IMR-90 (cell line): ENCODE data around the gene MGLL. TPM values are rescaled to one million over a fixed set of nuclear protein-coding genes. Genes with fewer than 3 reads are reported as not detected.

Experiments
- ATAC-seq: fragments of 200-7000 bp; cut with Tn5 transposase; 2 replicates; pipeline ENCODE4 v1.9.1; 2020; ENCODE audit warnings: low read depth, mild to moderate bottlenecking, moderate library complexity
- BruUV-seq: library from RNA; stranded (reverse); fragments of 400-500 nt; replicated peaks from 2 replicates; lab custom pipeline; 2021; lab: Mats Ljungman, UMichigan
- CTCF ChIA-PET: fragments of 300-600 bp; formaldehyde crosslinking; extraction: SDS; loops from one replicate; lab custom pipeline; 2021; ENCODE audit warnings: antibody characterized with exemption; lab: Yijun Ruan, JAX
- POLR2A ChIA-PET: fragments of 300-600 bp; sonication (Branson Sonifier 250); formaldehyde crosslinking; loops from one replicate; lab custom pipeline; 2022; ENCODE audit warnings: antibody characterized with exemption; ENCODE audit not compliant: unreplicated experiment; lab: Charles Lee
- DNase-seq: peaks from one replicate; pipeline ENCODE4 v3.0.0; 2013
- H2AFZ ChIP-seq: replicated peaks from 2 replicates; pipeline ENCODE3; 2013; ENCODE audit warnings: low read length, mild to moderate bottlenecking; ENCODE audit not compliant: poor library complexity
- H2AK5ac ChIP-seq: 2 replicates; pipeline ENCODE4 v1.6.1; 2013; ENCODE audit warnings: low read depth, low read length, inconsistent platforms
- H2AK9ac ChIP-seq: replicated peaks from 2 replicates; pipeline ENCODE3; 2013; ENCODE audit warnings: mild to moderate bottlenecking, low read depth, low read length, moderate library complexity; ENCODE audit not compliant: poor library complexity
- H2BK120ac ChIP-seq: 2 replicates; pipeline ENCODE4 v1.6.1; 2013; ENCODE audit warnings: low read depth, low read length, inconsistent platforms
- H2BK15ac ChIP-seq: 3 replicates; pipeline ENCODE4 v1.6.1; 2013; ENCODE audit warnings: low read depth, low read length, inconsistent platforms
- H2BK20ac ChIP-seq: 2 replicates; pipeline ENCODE4 v1.6.1; 2013; ENCODE audit warnings: low read depth, mild to moderate bottlenecking, inconsistent platforms, low read length, moderate library complexity
- H2BK5ac ChIP-seq: 2 replicates; pipeline ENCODE4 v1.6.1; 2013; ENCODE audit warnings: mild to moderate bottlenecking, low read depth, low read length, inconsistent platforms; ENCODE audit not compliant: poor library complexity, severe bottlenecking
- H3K14ac ChIP-seq: replicated peaks from 2 replicates; pipeline ENCODE4 v1.6.1; 2013; ENCODE audit warnings: low read depth, low read length, inconsistent platforms
- H3K18ac ChIP-seq: 2 replicates; pipeline ENCODE4 v1.6.1; 2013; ENCODE audit warnings: low read depth, low read length, control low read depth
- H3K23ac ChIP-seq: 2 replicates; pipeline ENCODE4 v1.6.1; 2013; ENCODE audit warnings: low read depth, low read length, inconsistent platforms
- H3K27ac ChIP-seq: 2 replicates; pipeline ENCODE4 v1.5.1; 2013; ENCODE audit warnings: mild to moderate bottlenecking, control low read depth, low read length; ENCODE audit not compliant: insufficient read depth
- H3K27me3 ChIP-seq: 2 replicates; pipeline ENCODE4 v1.6.1; 2013; ENCODE audit warnings: low read length; ENCODE audit not compliant: control insufficient read depth, insufficient read depth
- H3K36me3 ChIP-seq: 2 replicates; pipeline ENCODE4 v1.6.1; 2013; ENCODE audit warnings: low read length, mixed read lengths; ENCODE audit not compliant: control insufficient read depth, insufficient read depth
- H3K4ac ChIP-seq: 2 replicates; pipeline ENCODE4 v1.6.1; 2013; ENCODE audit warnings: low read depth, low read length, inconsistent platforms
- H3K4me1 ChIP-seq: 2 replicates; pipeline ENCODE4 v1.6.1; 2013; ENCODE audit warnings: low read length, mixed read lengths; ENCODE audit not compliant: control insufficient read depth, insufficient read depth
- H3K4me2 ChIP-seq: 2 replicates; pipeline ENCODE4 v1.6.1; 2013; ENCODE audit warnings: low read depth, mild to moderate bottlenecking, control low read depth, low read length, moderate library complexity
- H3K4me3 ChIP-seq: 2 replicates; pipeline ENCODE4 v1.5.1; 2013; ENCODE audit warnings: low read depth, mild to moderate bottlenecking, control low read depth, low read length, moderate library complexity; ENCODE audit not compliant: insufficient read depth
- H3K56ac ChIP-seq: 2 replicates; pipeline ENCODE4 v1.6.1; 2013; ENCODE audit warnings: low read length, inconsistent platforms; ENCODE audit not compliant: insufficient read depth; ENCODE audit errors: extremely low read depth
- H3K79me1 ChIP-seq, 2 experiments: 2 replicates each; pipeline ENCODE4 v1.6.1; 2013; ENCODE audit warnings: low read length in 2 of 2, inconsistent platforms in 1 of 2, low read depth in 1 of 2
- H3K9ac ChIP-seq: 2 replicates; pipeline ENCODE4 v1.6.1; 2013; ENCODE audit warnings: low read depth, low read length, control low read depth
- H3K9me1 ChIP-seq: 2 replicates; pipeline ENCODE4 v1.6.1; 2013; ENCODE audit warnings: low read length, inconsistent platforms; ENCODE audit not compliant: insufficient read depth
- H3K9me3 ChIP-seq: 2 replicates; pipeline ENCODE4 v1.6.1; 2013; ENCODE audit warnings: low read length; ENCODE audit not compliant: control insufficient read depth, insufficient read depth
- H4K20me1 ChIP-seq: 2 replicates; pipeline ENCODE4 v1.6.1; 2013; ENCODE audit warnings: low read length, inconsistent platforms; ENCODE audit not compliant: insufficient read depth
- H4K5ac ChIP-seq: 2 replicates; pipeline ENCODE4 v1.6.1; 2013; ENCODE audit warnings: mild to moderate bottlenecking, low read depth, low read length, control low read depth
- H4K8ac ChIP-seq, 2 experiments: 2 replicates each; pipeline ENCODE4 v1.6.1; 2013; ENCODE audit warnings: low read depth in 2 of 2, low read length in 2 of 2, control low read depth in 1 of 2, inconsistent platforms in 1 of 2
- H4K91ac ChIP-seq: 2 replicates; pipeline ENCODE4 v1.6.1; 2013; ENCODE audit warnings: low read depth, low read length, inconsistent platforms; ENCODE audit not compliant: insufficient read depth
- CEBPB ChIP-seq: IDR thresholded peaks from 2 replicates; pipeline ENCODE4 v1.6.1; 2012; ENCODE audit warnings: low read depth, low read length, improper control_type of control experiment
- CHD1 ChIP-seq: IDR thresholded peaks from 2 replicates; pipeline ENCODE4 v1.6.1; 2012; ENCODE audit warnings: low read depth, low read length, improper control_type of control experiment
- MXI1 ChIP-seq: IDR thresholded peaks from 2 replicates; pipeline ENCODE4 v1.6.1; 2012; ENCODE audit warnings: low read depth, mild to moderate bottlenecking, low read length, moderate library complexity, borderline replicate concordance
- NFE2L2 ChIP-seq: fragments of 150-350 bp; IDR thresholded peaks from 2 replicates; pipeline ENCODE4 v1.6.1; 2016; ENCODE audit warnings: low read depth, mild to moderate bottlenecking, low read length
- POLR2A ChIP-seq: IDR thresholded peaks from 2 replicates; pipeline ENCODE4 v1.6.1; 2012; ENCODE audit warnings: mild to moderate bottlenecking, low read depth, low read length
- RAD21 ChIP-seq: IDR thresholded peaks from 2 replicates; pipeline ENCODE4 v1.6.1; 2012; ENCODE audit warnings: low read length, improper control_type of control experiment
- RCOR1 ChIP-seq: IDR thresholded peaks from 2 replicates; pipeline ENCODE4 v1.6.1; 2012; ENCODE audit warnings: mild to moderate bottlenecking, low read length, improper control_type of control experiment; ENCODE audit not compliant: insufficient replicate concordance
- RFX5 ChIP-seq: IDR thresholded peaks from 2 replicates; pipeline ENCODE4 v1.8.0; 2012; ENCODE audit warnings: low read depth, mild to moderate bottlenecking, low read length, moderate library complexity
- SMC3 ChIP-seq: fragments of 150-350 bp; IDR thresholded peaks from 2 replicates; pipeline ENCODE4 v1.6.1; 2016; ENCODE audit warnings: low read depth, mild to moderate bottlenecking, antibody characterized with exemption, low read length, moderate library complexity
- WGBS, 2 experiments: methylation state at CpG; one replicate each; pipeline versions ENCODE4 v1.1.5 to v1.1.7; 2013; ENCODE audit warnings: missing lambda C conversion rate in 2 of 2; ENCODE audit not compliant: insufficient read length in 1 of 2; ENCODE audit errors: extremely low coverage in 2 of 2; 5-methylcytosine and 5-hydroxymethylcytosine counted together
- dilution Hi-C: fragments of 300-500 bp; cut with HindIII; formaldehyde crosslinking; loops from one replicate; pipeline ENCODE4 v1.14.3; 2018; ENCODE audit warnings: low sequenced_read_pairs; ENCODE audit not compliant: unreplicated experiment
- in situ Hi-C: fragments of 300-500 bp; cut with MboI; formaldehyde crosslinking; loops from 3 replicates; pipeline ENCODE4 v1.14.3; 2019; ENCODE audit warnings: low sequenced_read_pairs, inconsistent platforms, mixed read lengths
- intact Hi-C: fragments of 100-400 bp; cut with micrococcal nuclease; formaldehyde crosslinking; loops from 2 replicates; pipeline ENCODE4 v1.10.0; 2022
- polyA plus RNA-seq, 3 experiments: library from polyadenylated mRNA; depleted of rRNA; stranded (reverse); fragments of >200 nt; gene quantifications; 2 replicates each; pipeline ENCODE4 v1.2.3, GENCODE V29; 2012; ENCODE audit warnings: low replicate concordance in 1 of 3
- total RNA-seq: library from RNA; depleted of rRNA; stranded (reverse); fragments of >200 nt; gene quantifications from 2 replicates; pipeline ENCODE4 v1.2.3, GENCODE V29; 2012
- TF ChIP-seq, protein P1 (sequence below): fragments of 150-350 bp; IDR thresholded peaks from 2 replicates; pipeline ENCODE4 v1.6.1; 2016; ENCODE audit warnings: low read depth, mild to moderate bottlenecking, low read length, moderate library complexity, borderline replicate concordance
- TF ChIP-seq, protein P2 (sequence below): conservative IDR thresholded peaks from 2 replicates; pipeline ENCODE4 v1.5.1; 2012; ENCODE audit warnings: mild to moderate bottlenecking, low read depth, low read length, improper control_type of control experiment

Gene MGLL
- total and polyA plus RNA-seq, 2 of the 4 experiments (the other 2 are of a cell fraction), result 23.7 to 60.6 TPM

DNA sequence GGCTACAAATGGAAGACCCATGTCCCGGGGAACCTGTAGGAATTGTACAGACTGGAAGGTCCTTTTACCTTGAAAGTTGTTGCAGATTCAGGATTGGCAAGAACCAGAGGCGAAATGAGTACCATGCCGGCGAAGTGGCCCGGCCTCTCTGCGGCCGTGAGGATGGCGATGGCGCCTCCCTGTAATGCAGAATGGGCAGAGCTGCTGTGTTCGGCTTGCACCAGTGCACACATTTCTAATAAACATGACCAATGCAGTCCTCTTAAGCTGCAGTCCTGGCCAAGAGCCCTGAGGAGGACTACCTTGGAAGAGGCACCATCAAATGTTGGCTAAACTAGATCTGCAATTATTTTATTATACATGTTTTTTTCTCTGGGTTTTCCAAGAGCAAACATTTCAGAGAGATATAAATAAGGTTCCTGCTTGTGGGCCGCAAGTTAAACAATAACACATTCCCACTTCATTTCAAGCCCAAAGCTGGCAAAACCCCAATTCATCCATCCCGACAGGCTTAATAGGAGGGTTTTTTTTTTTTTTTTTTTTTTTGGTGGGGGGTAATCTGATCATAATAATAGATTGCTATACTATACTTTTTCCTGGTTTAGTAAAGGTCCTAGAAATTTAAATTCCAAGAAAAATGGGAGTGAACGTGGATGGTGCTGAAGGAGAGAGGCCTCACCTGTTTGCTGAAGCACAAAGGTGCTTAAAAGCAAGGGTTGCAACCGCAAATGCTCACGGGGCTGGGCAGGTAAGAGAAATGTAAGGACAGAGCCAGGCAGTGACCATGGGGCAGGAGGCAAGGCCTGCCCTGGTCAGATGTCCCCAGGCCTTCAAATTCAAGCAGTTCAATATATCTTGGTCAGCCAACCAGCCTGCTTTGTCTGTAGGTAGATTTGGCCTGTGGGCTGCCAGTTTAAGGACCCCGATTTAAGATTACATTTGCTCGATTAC, 101.1 kb downstream of the MGLL start:
- 98% methylated on average over 8 of the region's 17 CpGs; no CpG with 5 or more reads in 1 of the 2 experiments for WGBS, 2 experiments
- Histone ChIP-seq H3K4me3 (no peak overlapping the region), H3K9ac (no peak overlapping the region), H3K9me3 (no peaks in the 10 kb centered on the region), H3K14ac (no peak overlapping the region), H2BK20ac (no peak overlapping the region), H4K91ac (no peak overlapping the region), H4K20me1 (no peaks in the 10 kb centered on the region), H3K27me3 (no peaks in the 10 kb centered on the region), H4K5ac (no peak overlapping the region), H3K27ac (no peak overlapping the region), H2AFZ (no peak overlapping the region), H3K4ac (no peak overlapping the region), H2BK120ac (no peak overlapping the region), H3K23ac (no peak overlapping the region), H2AK5ac (no peak overlapping the region), H4K8ac (no peak overlapping the region), H2AK9ac (no peak overlapping the region), H3K56ac (no peak overlapping the region), H3K9me1 (peaks cover 3% of the 10 kb centered on the region; the same call in 1 of the 2 replicates), H3K4me2 (no peak overlapping the region), H2BK15ac (no peak overlapping the region), H2BK5ac (no peak overlapping the region), H3K18ac (no peak overlapping the region), H3K79me1 (peaks cover 7 to 53% of the 10 kb centered on the region in 2 experiments; a peak in 2 of 4 replicates), H3K4me1 (peaks cover 6% of the 10 kb centered on the region; the same call in 1 of the 2 replicates), H3K36me3 (peaks cover 16% of the 10 kb centered on the region)
- ATAC-seq (no peak), DNase-seq (no peak)
- in situ Hi-C loops, result no loop called here
- dilution Hi-C loops, result no loop called here
- no TSS peak for BruUV-seq
- intact Hi-C loops, result no loop called here
- ChIA-PET CTCF (no interaction called here), POLR2A (no interaction called here)
- no peak for TF ChIP-seq CEBPB
- no peak for TF ChIP-seq CHD1
- no peak for TF ChIP-seq RCOR1
- TF ChIP-seq RFX5, result no peak
- TF ChIP-seq POLR2A, result no peak
- TF ChIP-seq RAD21, result no peak
- TF ChIP-seq, protein P1, sequence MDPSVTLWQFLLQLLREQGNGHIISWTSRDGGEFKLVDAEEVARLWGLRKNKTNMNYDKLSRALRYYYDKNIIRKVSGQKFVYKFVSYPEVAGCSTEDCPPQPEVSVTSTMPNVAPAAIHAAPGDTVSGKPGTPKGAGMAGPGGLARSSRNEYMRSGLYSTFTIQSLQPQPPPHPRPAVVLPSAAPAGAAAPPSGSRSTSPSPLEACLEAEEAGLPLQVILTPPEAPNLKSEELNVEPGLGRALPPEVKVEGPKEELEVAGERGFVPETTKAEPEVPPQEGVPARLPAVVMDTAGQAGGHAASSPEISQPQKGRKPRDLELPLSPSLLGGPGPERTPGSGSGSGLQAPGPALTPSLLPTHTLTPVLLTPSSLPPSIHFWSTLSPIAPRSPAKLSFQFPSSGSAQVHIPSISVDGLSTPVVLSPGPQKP, result no peak
- TF ChIP-seq, protein P2, sequence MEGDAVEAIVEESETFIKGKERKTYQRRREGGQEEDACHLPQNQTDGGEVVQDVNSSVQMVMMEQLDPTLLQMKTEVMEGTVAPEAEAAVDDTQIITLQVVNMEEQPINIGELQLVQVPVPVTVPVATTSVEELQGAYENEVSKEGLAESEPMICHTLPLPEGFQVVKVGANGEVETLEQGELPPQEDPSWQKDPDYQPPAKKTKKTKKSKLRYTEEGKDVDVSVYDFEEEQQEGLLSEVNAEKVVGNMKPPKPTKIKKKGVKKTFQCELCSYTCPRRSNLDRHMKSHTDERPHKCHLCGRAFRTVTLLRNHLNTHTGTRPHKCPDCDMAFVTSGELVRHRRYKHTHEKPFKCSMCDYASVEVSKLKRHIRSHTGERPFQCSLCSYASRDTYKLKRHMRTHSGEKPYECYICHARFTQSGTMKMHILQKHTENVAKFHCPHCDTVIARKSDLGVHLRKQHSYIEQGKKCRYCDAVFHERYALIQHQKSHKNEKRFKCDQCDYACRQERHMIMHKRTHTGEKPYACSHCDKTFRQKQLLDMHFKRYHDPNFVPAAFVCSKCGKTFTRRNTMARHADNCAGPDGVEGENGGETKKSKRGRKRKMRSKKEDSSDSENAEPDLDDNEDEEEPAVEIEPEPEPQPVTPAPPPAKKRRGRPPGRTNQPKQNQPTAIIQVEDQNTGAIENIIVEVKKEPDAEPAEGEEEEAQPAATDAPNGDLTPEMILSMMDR, result no peak
- TF ChIP-seq SMC3, result no peak
- no peak for TF ChIP-seq NFE2L2
- TF ChIP-seq MXI1, result no peak
